Hypothalamus (tissue), 51 donors: Measurements from ENCODE around the gene OCA2.
"Not testable (repeated sequence)": the region's sequence is repeated elsewhere in the genome, so short reads cannot be mapped to it uniquely, and the experiment has no call there.

ENCODE experiments used
- DNase-seq, 51 donors: peaks; one replicate each; lab custom pipeline; 2025; lab: John Stamatoyannopoulos, UW

Gene OCA2

GRCh38 chr15:28122038-28122949 is 23.2 kb upstream of the OCA2 start:
- no peak for DNase-seq

- DNase-seq: not testable (repeated sequence)
These were observed 22.5 kb upstream of the OCA2 start for GRCh38 chr15:28121577-28121976.

- no peak for DNase-seq
These were observed 21.2 kb upstream of the OCA2 start for GRCh38 chr15:28120359-28120640.

GRCh38 chr15:28118531-28118930 is 19.4 kb upstream of the OCA2 start:
- DNase-seq: no peak

- no peak for DNase-seq
These were observed 19.0 kb upstream of the OCA2 start for GRCh38 chr15:28118083-28118482.

GRCh38 chr15:28117432-28117990 is 18.4 kb upstream of the OCA2 start:
- DNase-seq: no peak

GRCh38 chr15:28116521-28117431 is 17.7 kb upstream of the OCA2 start:
- no peak for DNase-seq

- DNase-seq: no peak
These were observed 16.8 kb upstream of the OCA2 start for GRCh38 chr15:28115871-28116270.

- no peak for DNase-seq
These were observed 15.9 kb upstream of the OCA2 start for GRCh38 chr15:28114721-28115622.

GRCh38 chr15:28114114-28114455 is 15.0 kb upstream of the OCA2 start:
- DNase-seq: no peak

- DNase-seq: no peak
These were observed 14.4 kb upstream of the OCA2 start for GRCh38 chr15:28113394-28114113.

- no peak for DNase-seq
These were observed 13.8 kb upstream of the OCA2 start for GRCh38 chr15:28112962-28113361.

- no peak for DNase-seq
These were observed 13.1 kb upstream of the OCA2 start for GRCh38 chr15:28112101-28112760.

- DNase-seq: no peak
These were observed 12.4 kb upstream of the OCA2 start for GRCh38 chr15:28111543-28111942.

GRCh38 chr15:28110481-28110881 is 11.4 kb upstream of the OCA2 start:
- no peak for DNase-seq

- DNase-seq: no peak
These were observed 10.7 kb upstream of the OCA2 start for GRCh38 chr15:28109626-28110455.

GRCh38 chr15:28107904-28108275 is 8.8 kb upstream of the OCA2 start:
- DNase-seq: no peak

GRCh38 chr15:28107111-28107903 is 8.2 kb upstream of the OCA2 start:
- DNase-seq: no peak
